ENCODE data around the gene HASPIN. TPM values are rescaled to one million over a fixed set of nuclear protein-coding genes. Genes with fewer than 3 reads are reported as not detected.
"Not testable (repeated sequence)": the region's sequence is repeated elsewhere in the genome, so short reads cannot be mapped to it uniquely, and the experiment has no call there.

HASPIN gene
- total RNA-seq, 1 experiment from 2014 or later = 6.4 TPM

- ChIA-PET POLR2A (interaction anchor here (0.6 to 2.2 kb wide), 6 partner anchors 27 to 448 kb away, joined by 3 to 13 read pairs (median 6); partner anchors contain the start of genes EMC6 and HASPIN), CTCF (interaction anchor here (0.6 to 0.9 kb wide), 5 partner anchors 35 to 1573 kb away, joined by 3 to 5 read pairs (median 3); no protein-coding TSS in a partner anchor)
Observed at GRCh38 chr17:3695723-3696411, 27.8 kb upstream of the HASPIN start, which contains the start of gene P2RX5. Gene P2RX5 (minus strand): TSS chr17:3696155. CDS start chr17:3696005, 150 bp downstream.

DNA sequence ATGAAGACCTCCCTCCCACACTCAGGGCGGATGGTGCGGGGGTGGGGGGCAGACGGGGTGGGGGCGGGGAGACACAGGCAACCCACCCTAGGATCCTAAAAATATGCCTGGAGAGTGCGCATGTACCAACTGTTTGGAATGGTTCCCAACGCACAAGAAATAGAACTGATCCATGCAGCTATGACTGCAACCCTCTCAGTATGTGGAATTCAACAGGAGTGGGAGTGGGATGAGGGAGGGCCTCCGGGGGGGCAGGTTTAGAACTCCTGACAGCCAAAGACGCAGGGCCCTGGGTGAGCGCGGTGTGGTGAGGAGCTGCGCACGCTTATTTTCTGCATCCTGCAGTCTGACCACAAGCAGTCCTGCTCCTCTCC, 26.6 kb upstream of the HASPIN start:
- Mint-ChIP-seq H3K4me3 (ENCODE audit: unreplicated experiment) (no peak overlapping the region), H3K4me1 (ENCODE audit: insufficient read depth, unreplicated experiment) (no peaks in the 10 kb centered on the region), H3K27me3 (ENCODE audit: insufficient read depth, unreplicated experiment) (no peaks in the 10 kb centered on the region), H3K9me3 (ENCODE audit: unreplicated experiment) (peaks cover under 1% of the 10 kb centered on the region), H3K36me3 (ENCODE audit: insufficient read depth, unreplicated experiment) (no peaks in the 10 kb centered on the region), H3K27ac (ENCODE audit: low read depth, unreplicated experiment) (no peak overlapping the region)
- intact Hi-C loops (cut with micrococcal nuclease) = no loop called here
- POLR2A ChIA-PET = interaction anchor here (0.7 to 2.2 kb wide), 2 partner anchors 28 to 857 kb away, joined by 3 to 13 read pairs; partner anchors contain the start of gene EMC6
- TF ChIP-seq, protein P1, sequence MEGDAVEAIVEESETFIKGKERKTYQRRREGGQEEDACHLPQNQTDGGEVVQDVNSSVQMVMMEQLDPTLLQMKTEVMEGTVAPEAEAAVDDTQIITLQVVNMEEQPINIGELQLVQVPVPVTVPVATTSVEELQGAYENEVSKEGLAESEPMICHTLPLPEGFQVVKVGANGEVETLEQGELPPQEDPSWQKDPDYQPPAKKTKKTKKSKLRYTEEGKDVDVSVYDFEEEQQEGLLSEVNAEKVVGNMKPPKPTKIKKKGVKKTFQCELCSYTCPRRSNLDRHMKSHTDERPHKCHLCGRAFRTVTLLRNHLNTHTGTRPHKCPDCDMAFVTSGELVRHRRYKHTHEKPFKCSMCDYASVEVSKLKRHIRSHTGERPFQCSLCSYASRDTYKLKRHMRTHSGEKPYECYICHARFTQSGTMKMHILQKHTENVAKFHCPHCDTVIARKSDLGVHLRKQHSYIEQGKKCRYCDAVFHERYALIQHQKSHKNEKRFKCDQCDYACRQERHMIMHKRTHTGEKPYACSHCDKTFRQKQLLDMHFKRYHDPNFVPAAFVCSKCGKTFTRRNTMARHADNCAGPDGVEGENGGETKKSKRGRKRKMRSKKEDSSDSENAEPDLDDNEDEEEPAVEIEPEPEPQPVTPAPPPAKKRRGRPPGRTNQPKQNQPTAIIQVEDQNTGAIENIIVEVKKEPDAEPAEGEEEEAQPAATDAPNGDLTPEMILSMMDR (IDR thresholded peaks at IDR 0.05; ENCODE audit: unreplicated experiment) = no peak
- DNase-seq (ENCODE audit: unreplicated experiment) = no peak
- CTCF ChIA-PET = interaction anchor here (0.9 kb wide), 1 partner anchor 34 kb away, joined by 5 read pairs; no protein-coding TSS in a partner anchor
- no TSS peak for BruUV-seq (replicated peaks)

More at GRCh38 chr17:3695723-3696411, 27.8 kb upstream of the HASPIN start, which contains the start of gene P2RX5:
- no peaks in the 10 kb centered on the region for H3K4me1 Mint-ChIP-seq (ENCODE audit: insufficient read depth, unreplicated experiment)
- intact Hi-C loops (cut with micrococcal nuclease) = no loop called here
- TF ChIP-seq, protein P1 (IDR thresholded peaks at IDR 0.05; ENCODE audit: unreplicated experiment) = no peak
- no peak within 1 kb of the TSS for H3K27ac Mint-ChIP-seq (ENCODE audit: low read depth, unreplicated experiment)
- no TSS peak for BruUV-seq (replicated peaks)
- DNase-seq (ENCODE audit: unreplicated experiment) = peak; percentile 29
- no peaks in the 10 kb centered on the region for H3K9me3 Mint-ChIP-seq (ENCODE audit: unreplicated experiment)
- no peaks in the 10 kb centered on the region for H3K36me3 Mint-ChIP-seq (ENCODE audit: insufficient read depth, unreplicated experiment)
- no peaks in the 10 kb centered on the region for H3K27me3 Mint-ChIP-seq (ENCODE audit: insufficient read depth, unreplicated experiment)
- H3K4me3 Mint-ChIP-seq (ENCODE audit: unreplicated experiment) = peak within 1 kb of the TSS; percentile 76

DNA sequence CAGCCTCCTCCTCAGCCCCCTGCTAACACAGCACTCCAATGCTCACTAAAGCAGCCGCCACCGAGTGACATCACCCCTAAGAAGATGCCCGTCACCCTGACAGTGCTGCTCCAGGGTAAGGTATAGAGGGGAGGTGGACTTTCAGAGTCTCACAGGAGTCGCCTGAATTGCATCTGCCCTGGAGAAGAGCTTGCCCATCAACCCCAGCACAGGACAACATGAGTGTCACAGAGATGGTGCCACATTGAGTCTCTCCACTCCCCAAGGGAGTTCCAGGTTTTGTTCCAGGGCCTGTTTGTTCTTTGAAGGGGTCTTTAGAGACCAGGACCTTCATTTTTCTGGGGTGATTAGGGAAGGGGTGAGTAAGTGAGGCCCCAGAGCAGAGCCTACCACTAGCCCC, 25.6 kb upstream of the HASPIN start:
- CTCF ChIA-PET = interaction anchor here (1.5 kb wide), 1 partner anchor 25 kb away, joined by 5 read pairs; the partner anchor contains the start of gene HASPIN
- Mint-ChIP-seq H3K4me3 (ENCODE audit: unreplicated experiment) (no peak overlapping the region), H3K27ac (ENCODE audit: low read depth, unreplicated experiment) (no peak overlapping the region), H3K36me3 (ENCODE audit: insufficient read depth, unreplicated experiment) (peaks cover 4% of the 10 kb centered on the region), H3K4me1 (ENCODE audit: insufficient read depth, unreplicated experiment) (no peaks in the 10 kb centered on the region), H3K27me3 (ENCODE audit: insufficient read depth, unreplicated experiment) (no peaks in the 10 kb centered on the region), H3K9me3 (ENCODE audit: unreplicated experiment) (peaks cover 7% of the 10 kb centered on the region)
- DNase-seq (ENCODE audit: unreplicated experiment) = no peak
- TF ChIP-seq, protein P1 (IDR thresholded peaks at IDR 0.05; ENCODE audit: unreplicated experiment) = no peak
- POLR2A ChIA-PET = no interaction called here
- BruUV-seq (replicated peaks) = no TSS peak
- intact Hi-C loops (cut with micrococcal nuclease) = no loop called here

- no peak for DNase-seq (ENCODE audit: unreplicated experiment)
- ChIA-PET CTCF (interaction anchor here (0.7 kb wide), 1 partner anchor 35 kb away, joined by 3 read pairs; no protein-coding TSS in a partner anchor), POLR2A (no interaction called here)
- peaks cover 7% of the 10 kb centered on the region for H3K9me3 Mint-ChIP-seq (ENCODE audit: unreplicated experiment)
- intact Hi-C loops (cut with micrococcal nuclease) = no loop called here
- H3K4me1 Mint-ChIP-seq (ENCODE audit: insufficient read depth, unreplicated experiment) = no peaks in the 10 kb centered on the region
- BruUV-seq (replicated peaks) = no TSS peak
- H3K27ac Mint-ChIP-seq (ENCODE audit: low read depth, unreplicated experiment) = no peak overlapping the region
- no peak overlapping the region for H3K4me3 Mint-ChIP-seq (ENCODE audit: unreplicated experiment)
- no peaks in the 10 kb centered on the region for H3K27me3 Mint-ChIP-seq (ENCODE audit: insufficient read depth, unreplicated experiment)
- TF ChIP-seq, protein P1 (IDR thresholded peaks at IDR 0.05; ENCODE audit: unreplicated experiment) = no peak
- peaks cover 4% of the 10 kb centered on the region for H3K36me3 Mint-ChIP-seq (ENCODE audit: insufficient read depth, unreplicated experiment)
Observed at GRCh38 chr17:3699951-3700350, 23.8 kb upstream of the HASPIN start.

- H3K9me3 Mint-ChIP-seq (ENCODE audit: unreplicated experiment); H3K27me3 Mint-ChIP-seq (ENCODE audit: insufficient read depth, unreplicated experiment); intact Hi-C loops (cut with micrococcal nuclease); BruUV-seq (replicated peaks); DNase-seq (ENCODE audit: unreplicated experiment); H3K4me3 Mint-ChIP-seq (ENCODE audit: unreplicated experiment); H3K36me3 Mint-ChIP-seq (ENCODE audit: insufficient read depth, unreplicated experiment); H3K27ac Mint-ChIP-seq (ENCODE audit: low read depth, unreplicated experiment); H3K4me1 Mint-ChIP-seq (ENCODE audit: insufficient read depth, unreplicated experiment): not testable (repeated sequence)
- CTCF ChIA-PET = interaction anchor here (0.6 to 0.9 kb wide), 2 partner anchors 19 to 126 kb away, joined by 3 read pairs; no protein-coding TSS in a partner anchor
- POLR2A ChIA-PET = interaction anchor here (0.8 kb wide), 1 partner anchor 11 kb away, joined by 5 read pairs; no protein-coding TSS in a partner anchor
Observed at GRCh38 chr17:3702041-3702539, 21.6 kb upstream of the HASPIN start.
